ENCODE measurements around the gene TMEM30A. TPM values are rescaled to one million over a fixed set of nuclear protein-coding genes. Genes with fewer than 3 reads are reported as not detected.
A peak's percentile ranks its signal among the peaks of the same experiment; 100 is the strongest.

Gene TMEM30A
- total and polyA plus RNA-seq, 3 donors from 2014 or later = 52.7 to 57.4 (median 53.8) TPM

DNA sequence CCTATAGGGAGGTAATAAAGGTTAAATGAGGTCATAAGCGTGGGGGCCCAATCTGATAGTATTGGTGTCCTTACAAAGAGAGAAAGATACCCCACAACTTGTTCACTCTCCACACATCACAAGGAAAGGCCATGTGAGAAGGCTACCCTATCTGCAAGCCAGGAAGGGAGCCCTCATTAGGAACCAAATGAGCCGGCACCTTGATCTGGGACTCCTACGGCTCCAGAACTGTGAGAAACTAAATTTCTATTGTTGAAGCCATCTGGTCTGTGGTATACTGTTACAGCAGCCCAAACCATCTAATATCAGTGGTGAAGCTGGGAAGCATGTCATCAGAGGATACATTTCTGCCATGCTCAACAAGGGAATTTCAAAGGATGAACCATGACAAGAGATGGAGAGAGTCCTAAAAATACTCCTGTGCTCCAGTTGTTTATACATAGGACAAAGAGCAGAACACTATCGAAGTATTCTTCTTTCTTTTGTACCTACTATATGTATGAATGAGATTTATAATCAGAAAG lies 51.4 kb downstream of the TMEM30A start:
- peaks cover 10% of the 10 kb centered on the region for H3K4me1 ChIP-seq
- H3K4me3 ChIP-seq = no peak overlapping the region
- no peak overlapping the region for H3K27ac ChIP-seq
- no peaks in the 10 kb centered on the region for H3K36me3 ChIP-seq (ENCODE audit: low read depth, missing control alignments)
- no peaks in the 10 kb centered on the region for H3K9me3 ChIP-seq
- WGBS, 2 donors = 88 to 91% methylated on average over 4 of the region's 4 CpGs
- intact Hi-C loops (cut with DNase I; ENCODE audit: low total_unique reads) = no loop called here
- DNase-seq = no peak
- TF ChIP-seq POLR2A (IDR thresholded peaks at IDR 0.05) = no peak
- no peak for TF ChIP-seq CTCF (IDR thresholded peaks at IDR 0.05)
- no peaks in the 10 kb centered on the region for H3K27me3 ChIP-seq

DNA sequence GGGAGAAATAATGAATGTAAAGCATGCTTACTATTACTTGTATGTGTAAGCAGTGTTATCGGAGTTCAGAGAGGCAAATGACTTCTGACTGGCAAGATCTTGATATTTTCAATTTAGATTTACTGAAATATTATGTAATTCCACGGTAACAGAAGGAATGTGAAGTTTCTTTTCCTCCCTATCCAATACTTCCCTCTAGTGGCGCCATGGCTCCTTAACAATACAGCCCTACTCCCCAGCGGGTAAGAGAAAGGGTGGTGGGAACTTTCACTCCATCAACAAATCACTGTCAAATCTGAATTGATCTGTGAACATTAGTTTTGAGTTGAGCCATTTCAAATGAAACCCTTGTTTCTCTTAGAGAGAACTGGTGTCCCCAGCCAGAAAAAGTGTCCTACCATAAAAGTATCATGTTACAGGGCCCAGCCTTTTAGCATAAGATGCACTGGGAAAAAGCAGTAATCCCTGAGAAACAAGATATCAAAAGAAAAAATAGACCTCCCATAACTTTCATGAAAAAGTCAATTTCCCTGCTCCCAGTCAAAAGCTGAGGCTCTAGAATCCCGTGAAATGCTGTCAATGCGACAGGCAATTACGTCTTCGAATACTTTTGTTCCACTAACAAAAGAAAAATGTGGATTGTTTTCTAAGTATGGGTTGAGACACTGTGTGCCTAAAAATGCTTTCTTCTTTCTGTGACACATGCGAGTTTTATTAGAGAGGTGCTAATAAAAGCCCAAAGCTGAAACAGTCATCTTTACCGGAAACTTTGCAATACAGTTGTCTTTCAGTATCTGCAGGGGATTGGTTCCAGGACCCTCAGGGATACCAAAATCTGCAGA lies 53.9 kb downstream of the TMEM30A start:
- Histone ChIP-seq H3K9me3 (no peaks in the 10 kb centered on the region), H3K27me3 (no peaks in the 10 kb centered on the region), H3K4me1 (peaks cover 10% of the 10 kb centered on the region), H3K27ac (no peak overlapping the region), H3K36me3 (ENCODE audit: low read depth, missing control alignments) (no peaks in the 10 kb centered on the region), H3K4me3 (no peak overlapping the region)
- intact Hi-C loops (cut with DNase I; ENCODE audit: low total_unique reads) = no loop called here
- WGBS, 2 donors = 56 to 58% methylated on average over 10 of the region's 10 CpGs
- DNase-seq = no peak
- peak; percentile 16 to 59 (median 51) for TF ChIP-seq CTCF (IDR thresholded peaks at IDR 0.05)
- no peak for TF ChIP-seq POLR2A (IDR thresholded peaks at IDR 0.05)

GRCh38 chr6:75224303-75224926 lies 60.2 kb downstream of the TMEM30A start:
- 62 to 70% methylated on average over 6 of the region's 6 CpGs for WGBS, 2 donors
- H3K27ac ChIP-seq = no peak overlapping the region
- TF ChIP-seq POLR2A (IDR thresholded peaks at IDR 0.05) (no peak), CTCF (IDR thresholded peaks at IDR 0.05) (no peak)
- intact Hi-C loops (cut with DNase I; ENCODE audit: low total_unique reads) = no loop called here
- H3K36me3 ChIP-seq (ENCODE audit: low read depth, missing control alignments) = no peaks in the 10 kb centered on the region
- no peak for DNase-seq
- H3K4me3 ChIP-seq = no peak overlapping the region
- no peaks in the 10 kb centered on the region for H3K9me3 ChIP-seq
- H3K4me1 ChIP-seq = peaks cover 13% of the 10 kb centered on the region
- H3K27me3 ChIP-seq = no peaks in the 10 kb centered on the region

GRCh38 chr6:75223428-75223827 lies 61.2 kb downstream of the TMEM30A start:
- intact Hi-C loops (cut with DNase I; ENCODE audit: low total_unique reads) = no loop called here
- Histone ChIP-seq H3K27ac (peak overlapping the region in 1 of 2 donors; percentile 64), H3K4me1 (peaks cover 13% of the 10 kb centered on the region), H3K9me3 (no peaks in the 10 kb centered on the region), H3K4me3 (no peak overlapping the region), H3K27me3 (no peaks in the 10 kb centered on the region), H3K36me3 (ENCODE audit: low read depth, missing control alignments) (no peaks in the 10 kb centered on the region)
- no peak for DNase-seq
- TF ChIP-seq POLR2A (IDR thresholded peaks at IDR 0.05) = no peak
- TF ChIP-seq CTCF (IDR thresholded peaks at IDR 0.05) = no peak
- WGBS, 2 donors = 42 to 57% methylated on average over 2 of the region's 2 CpGs

All from testis (tissue), 3 donors.